AG04449 (cell line): Measurements from ENCODE around the gene SRGAP3.

Experiments used
- CTCF ChIA-PET: fragments of 350-600 bp; formaldehyde crosslinking; extraction: SDS; loops from one replicate; lab custom pipeline; 2021; ENCODE audit warnings: antibody characterized with exemption; lab: Yijun Ruan, JAX
- POLR2A ChIA-PET: fragments of 400-600, 350-600 bp; formaldehyde crosslinking; extraction: SDS; loops from one replicate; lab custom pipeline; 2020; ENCODE audit warnings: antibody characterized with exemption, inconsistent platforms; lab: Yijun Ruan, JAX
- DNase-seq: peaks from one replicate; pipeline ENCODE4 v3.0.0-alpha.2; 2010; ENCODE audit warnings: low read depth, low spot score
- H3K4me3 ChIP-seq: 2 replicates; pipeline ENCODE4 v1.5.1; 2011; ENCODE audit warnings: low read depth, mild to moderate bottlenecking, control low read depth, low read length
- TF ChIP-seq, protein P1 (sequence below): IDR thresholded peaks from one replicate; pipeline ENCODE4 v1.5.1; 2011; ENCODE audit warnings: mild to moderate bottlenecking, moderate library complexity, low read length, control low read depth, inconsistent platforms; ENCODE audit not compliant: insufficient read depth; ENCODE audit errors: missing control alignments

SRGAP3 gene

GRCh38 chr3:9129365-9129764, 120.1 kb downstream of the SRGAP3 start:
- POLR2A ChIA-PET, result no interaction called here
- CTCF ChIA-PET, result interaction anchor here (1.0 kb wide), 1 partner anchor 173 kb away, joined by 4 read pairs; no protein-coding TSS in a partner anchor

GRCh38 chr3:9125278-9125951, 124.0 kb downstream of the SRGAP3 start:
- POLR2A ChIA-PET, result no interaction called here
- CTCF ChIA-PET, result no interaction called here
- TF ChIP-seq, protein P1, sequence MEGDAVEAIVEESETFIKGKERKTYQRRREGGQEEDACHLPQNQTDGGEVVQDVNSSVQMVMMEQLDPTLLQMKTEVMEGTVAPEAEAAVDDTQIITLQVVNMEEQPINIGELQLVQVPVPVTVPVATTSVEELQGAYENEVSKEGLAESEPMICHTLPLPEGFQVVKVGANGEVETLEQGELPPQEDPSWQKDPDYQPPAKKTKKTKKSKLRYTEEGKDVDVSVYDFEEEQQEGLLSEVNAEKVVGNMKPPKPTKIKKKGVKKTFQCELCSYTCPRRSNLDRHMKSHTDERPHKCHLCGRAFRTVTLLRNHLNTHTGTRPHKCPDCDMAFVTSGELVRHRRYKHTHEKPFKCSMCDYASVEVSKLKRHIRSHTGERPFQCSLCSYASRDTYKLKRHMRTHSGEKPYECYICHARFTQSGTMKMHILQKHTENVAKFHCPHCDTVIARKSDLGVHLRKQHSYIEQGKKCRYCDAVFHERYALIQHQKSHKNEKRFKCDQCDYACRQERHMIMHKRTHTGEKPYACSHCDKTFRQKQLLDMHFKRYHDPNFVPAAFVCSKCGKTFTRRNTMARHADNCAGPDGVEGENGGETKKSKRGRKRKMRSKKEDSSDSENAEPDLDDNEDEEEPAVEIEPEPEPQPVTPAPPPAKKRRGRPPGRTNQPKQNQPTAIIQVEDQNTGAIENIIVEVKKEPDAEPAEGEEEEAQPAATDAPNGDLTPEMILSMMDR, result no peak
- no peak overlapping the region for H3K4me3 ChIP-seq
- DNase-seq, result no peak

More at GRCh38 chr3:9129365-9129764, 120.1 kb downstream of the SRGAP3 start:
- TF ChIP-seq, protein P1, result no peak
- H3K4me3 ChIP-seq, result no peak overlapping the region
- no peak for DNase-seq

DNA sequence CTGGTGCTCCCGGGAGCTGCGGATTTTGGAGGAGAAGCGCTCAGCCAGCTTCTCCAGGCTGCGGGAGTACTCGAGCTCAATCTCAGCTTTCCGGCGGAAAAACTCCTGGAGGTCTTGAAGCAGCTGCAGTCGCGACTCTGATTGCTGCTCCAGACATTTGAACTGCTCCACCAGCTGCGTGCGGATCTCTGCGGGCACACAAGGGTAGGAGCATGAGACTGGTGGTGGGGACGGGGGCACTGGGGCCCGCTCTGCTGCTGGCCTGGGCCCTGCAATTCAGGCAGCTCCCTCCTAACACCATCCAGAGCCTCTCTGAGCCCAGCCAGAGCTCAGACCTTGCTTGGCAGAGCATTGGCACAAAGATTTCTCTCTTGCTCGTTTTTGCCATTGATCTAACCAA, 124.7 kb downstream of the SRGAP3 start:
- ChIA-PET POLR2A (no interaction called here), CTCF (interaction anchor here (1.1 kb wide), 1 partner anchor 12 kb away, joined by 3 read pairs; no protein-coding TSS in a partner anchor)
- TF ChIP-seq, protein P1, result no peak
- no peak for DNase-seq
- no peak overlapping the region for H3K4me3 ChIP-seq

DNA sequence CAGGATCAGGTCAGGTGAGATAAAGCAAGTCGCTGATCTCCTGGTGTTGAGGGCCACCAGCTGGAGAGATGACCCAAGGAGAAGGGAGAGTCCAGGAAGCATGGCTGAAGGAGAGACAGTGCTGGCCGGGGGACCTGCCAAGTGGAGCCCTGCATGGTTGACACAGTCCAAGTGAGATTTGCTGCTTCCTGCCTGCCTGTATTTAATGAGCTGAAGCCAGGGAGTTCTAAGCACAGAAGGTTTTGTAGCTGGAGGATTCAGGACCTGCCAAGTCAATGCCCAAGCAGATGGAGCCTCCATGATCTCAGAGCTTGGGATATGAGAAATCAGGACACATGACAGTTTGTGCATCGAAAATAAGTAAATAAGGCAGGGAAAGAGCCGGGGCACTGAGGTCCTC, 125.6 kb downstream of the SRGAP3 start:
- DNase-seq, result no peak
- CTCF ChIA-PET, result interaction anchor here (1.1 kb wide), 1 partner anchor 13 kb away, joined by 3 read pairs; no protein-coding TSS in a partner anchor
- no peak overlapping the region for H3K4me3 ChIP-seq
- POLR2A ChIA-PET, result no interaction called here
- TF ChIP-seq, protein P1, result no peak

GRCh38 chr3:9122732-9123364, 126.6 kb downstream of the SRGAP3 start:
- ChIA-PET POLR2A (no interaction called here), CTCF (no interaction called here)
- TF ChIP-seq, protein P1, result no peak
- no peak overlapping the region for H3K4me3 ChIP-seq
- no peak for DNase-seq

- H3K4me3 ChIP-seq, result no peak overlapping the region
- ChIA-PET POLR2A (no interaction called here), CTCF (no interaction called here)
- TF ChIP-seq, protein P1, result no peak
- DNase-seq, result no peak
These were observed 128.0 kb downstream of the SRGAP3 start for GRCh38 chr3:9121366-9122001.
